HepG2 (cell line): ENCODE results near the gene PAMR1. TPM values are rescaled to one million over a fixed set of nuclear protein-coding genes. Genes with fewer than 3 reads are reported as not detected.

ENCODE experiments used
- ATAC-seq: fragments of 200-7000 bp; cut with Tn5 transposase; 3 replicates; pipeline ENCODE4 v1.9.1; 2020; ENCODE audit warnings: mild to moderate bottlenecking, moderate library complexity
- BruUV-seq: library from RNA; stranded (reverse); fragments of 400-500 nt; replicated peaks from 2 replicates; lab custom pipeline; 2021; lab: Mats Ljungman, UMichigan
- CTCF ChIA-PET: fragments of 300-600 bp; formaldehyde crosslinking; extraction: SDS; loops from one replicate; lab custom pipeline; 2021; ENCODE audit warnings: low total read pairs, inconsistent platforms, low intra/inter-chr PET ratio; lab: Yijun Ruan, JAX
- POLR2A ChIA-PET: fragments of 350-600 bp; sonication (Branson Sonifier 250); formaldehyde crosslinking; loops from one replicate; lab custom pipeline; 2020; ENCODE audit warnings: antibody characterized with exemption, inconsistent platforms; lab: Yijun Ruan, JAX
- DNase-seq: peaks from one replicate; pipeline ENCODE4 v3.0.0-alpha.2; 2015; ENCODE audit warnings: low spot score
- FAIRE-seq: peaks from 3 replicates; lab custom pipeline; 2011; peaks lifted over from hg19 to GRCh38; lab: Jason Lieb, UNC
- H2AFZ ChIP-seq: one replicate; pipeline ENCODE4 v1.6.1; 2011; ENCODE audit warnings: low read length, inconsistent platforms
- H3K27ac ChIP-seq: fragments of 300-600 bp; 3 replicates; pipeline ENCODE4 v1.8.0; 2011; ENCODE audit warnings: mixed run types, mild to moderate bottlenecking, mixed read lengths, low read length, inconsistent platforms; ENCODE audit not compliant: insufficient read depth; ENCODE audit errors: extremely low read length
- H3K27me3 ChIP-seq, 2 experiments: fragments of 200-600 bp in 1 of 2; 2 replicates in 1 of 2; 3 replicates in 1 of 2; pipeline versions ENCODE4 v1.6.0 to v1.8.0; 2011; ENCODE audit warnings: low read length in 2 of 2, mild to moderate bottlenecking in 2 of 2, moderate library complexity in 2 of 2, inconsistent platforms in 1 of 2; ENCODE audit not compliant: insufficient read depth in 2 of 2, control insufficient read depth in 1 of 2
- H3K36me3 ChIP-seq, 2 experiments: fragments of 200-600 bp in 1 of 2; replicated peaks in 1 of 2; 2 replicates in 1 of 2; 3 replicates in 1 of 2; pipeline versions ENCODE4 v1.5.1 to v1.8.0; 2011; ENCODE audit warnings: low read length in 2 of 2, inconsistent platforms in 1 of 2; ENCODE audit not compliant: insufficient read depth in 2 of 2, control insufficient read depth in 1 of 2
- H3K4me1 ChIP-seq: 2 replicates; pipeline ENCODE4 v1.5.1; 2012; ENCODE audit warnings: low read length, inconsistent platforms; ENCODE audit not compliant: insufficient read depth
- H3K4me2 ChIP-seq: 2 replicates; pipeline ENCODE4 v1.6.0; 2011; ENCODE audit warnings: low read depth, low read length, inconsistent platforms
- H3K4me3 ChIP-seq, 3 experiments: fragments of 200-600 bp in 1 of 3; sonication (generic), shearing (Covaris generic) in 1 of 3; replicated peaks in 1 of 3; 2 replicates each; pipeline ENCODE4 v1.5.1; 2011 to 2016; ENCODE audit warnings: low read length in 3 of 3, inconsistent platforms in 2 of 3, low read depth in 2 of 3, mild to moderate bottlenecking in 2 of 3, control low read depth in 1 of 3, mixed read lengths in 1 of 3; ENCODE audit not compliant: insufficient read depth in 1 of 3
- H3K79me2 ChIP-seq: one replicate; pipeline ENCODE4 v1.6.1; 2011; ENCODE audit warnings: low read length, inconsistent platforms; ENCODE audit not compliant: insufficient read depth
- H3K9ac ChIP-seq: 2 replicates; pipeline ENCODE4 v1.6.0; 2011; ENCODE audit warnings: mild to moderate bottlenecking, low read depth, low read length, inconsistent platforms; ENCODE audit not compliant: insufficient read depth
- H3K9me3 ChIP-seq: 2 replicates; pipeline ENCODE4 v1.5.1; 2012; ENCODE audit warnings: mild to moderate bottlenecking, low read length
- H4K20me1 ChIP-seq: 2 replicates; pipeline ENCODE4 v1.6.0; 2011; ENCODE audit warnings: inconsistent platforms, mild to moderate bottlenecking, low read length, moderate library complexity; ENCODE audit not compliant: insufficient read depth
- ARID2 ChIP-seq: sonication (generic); formaldehyde crosslinking; IDR thresholded peaks from 2 replicates; pipeline ENCODE4 v1.8.1; 2022; ENCODE audit warnings: mild to moderate bottlenecking, missing genetic modification reagents, borderline replicate concordance
- CENPBD1 ChIP-seq: sonication (generic); formaldehyde crosslinking; IDR thresholded peaks from 2 replicates; pipeline ENCODE4 v1.8.0; 2022; ENCODE audit warnings: missing genetic modification reagents, low read depth, mild to moderate bottlenecking, borderline replicate concordance
- EEA1 ChIP-seq: sonication (generic); formaldehyde crosslinking; IDR thresholded peaks from 2 replicates; pipeline ENCODE4 v1.5.1; 2020; ENCODE audit warnings: mild to moderate bottlenecking, missing genetic modification reagents, borderline replicate concordance
- NCOA1 ChIP-seq: sonication (generic); formaldehyde crosslinking; IDR thresholded peaks from 2 replicates; pipeline ENCODE4 v1.9.0; 2021; ENCODE audit warnings: missing genetic modification reagents
- NR2C2 ChIP-seq: sonication (generic); formaldehyde crosslinking; IDR thresholded peaks from 2 replicates; pipeline ENCODE4 v1.4.0; 2020; ENCODE audit warnings: missing genetic modification reagents, mild to moderate bottlenecking, moderate library complexity, borderline replicate concordance
- NRL ChIP-seq: sonication (generic); formaldehyde crosslinking; IDR thresholded peaks from 2 replicates; pipeline ENCODE4 v1.5.0; 2020; ENCODE audit warnings: missing genetic modification reagents, mild to moderate bottlenecking, moderate library complexity, borderline replicate concordance
- SMAD3 ChIP-seq: sonication (generic); formaldehyde crosslinking; IDR thresholded peaks from 2 replicates; pipeline ENCODE4 v1.4.0; 2020; ENCODE audit warnings: missing genetic modification reagents
- ZFP36L1 ChIP-seq: sonication (generic); formaldehyde crosslinking; IDR thresholded peaks from 2 replicates; pipeline ENCODE4 v1.8.0; 2022; ENCODE audit warnings: mild to moderate bottlenecking, missing genetic modification reagents, moderate library complexity
- ZFP41 ChIP-seq: sonication (generic); formaldehyde crosslinking; IDR thresholded peaks from 2 replicates; pipeline ENCODE4 v1.4.0; 2020; ENCODE audit warnings: mild to moderate bottlenecking, missing genetic modification reagents, borderline replicate concordance
- ZNF138 ChIP-seq: sonication (generic); formaldehyde crosslinking; IDR thresholded peaks from 2 replicates; pipeline ENCODE4 v1.5.0; 2020; ENCODE audit warnings: mild to moderate bottlenecking, low read depth, missing genetic modification reagents
- ZNF282 ChIP-seq: fragments of 450-650 bp; IDR thresholded peaks from 2 replicates; pipeline ENCODE4 v1.6.1; 2018; ENCODE audit not compliant: partially characterized antibody
- ZNF468 ChIP-seq: sonication (generic); formaldehyde crosslinking; IDR thresholded peaks from 2 replicates; pipeline ENCODE4 v1.8.0; 2022; ENCODE audit warnings: mild to moderate bottlenecking, moderate library complexity, missing genetic modification reagents
- ZNF530 ChIP-seq: sonication (generic); formaldehyde crosslinking; IDR thresholded peaks from 2 replicates; pipeline ENCODE4 v1.5.0; 2020; ENCODE audit warnings: low read depth, mild to moderate bottlenecking, missing genetic modification reagents
- ZNF709 ChIP-seq: sonication (generic); formaldehyde crosslinking; IDR thresholded peaks from 2 replicates; pipeline ENCODE4 v1.5.0; 2020; ENCODE audit warnings: mild to moderate bottlenecking, missing genetic modification reagents
- WGBS: methylation state at CpG from one replicate; pipeline ENCODE4 v1.1.6; 2017; ENCODE audit warnings: low lambda C conversion rate; 5-methylcytosine and 5-hydroxymethylcytosine counted together
- in situ Hi-C: cut with HindIII; loops from 2 replicates; pipeline ENCODE4 v1.10.0; 2017; ENCODE audit warnings: low pct_unique_long_range_greater_than_20kb; ENCODE audit not compliant: extremely low pct_ligation_motif_present
- intact Hi-C: fragments of 100-400 bp; cut with micrococcal nuclease; formaldehyde crosslinking; loops from one replicate; pipeline ENCODE4 v1.10.0; 2022; ENCODE audit not compliant: unreplicated experiment
- polyA plus RNA-seq, 8 experiments: library from polyadenylated mRNA; depleted of rRNA in 3 of 8; stranded (reverse) in 7 of 8; unstranded in 1 of 8; fragments of >200 nt; fragmentation: Illumina TruSeq in 4 of 8; extraction: Trizol in 4 of 8; gene quantifications; 2 replicates each; pipeline versions ENCODE4 v1.2.1 to v1.2.3, GENCODE V29; 2011 to 2016; ENCODE audit warnings: low read depth in 4 of 8, missing spikeins in 1 of 8, mixed read lengths in 1 of 8; ENCODE audit not compliant: insufficient read depth in 1 of 8
- total RNA-seq, 5 experiments: library from RNA; depleted of rRNA; stranded (reverse); fragments of >200 nt; fragmentation: Illumina TruSeq; extraction: Trizol; gene quantifications; 2 replicates each; pipeline ENCODE4 v1.2.3, GENCODE V29; 2016; ENCODE audit warnings: low read depth in 1 of 5

PAMR1 gene
- total and polyA plus RNA-seq, 2 of the 13 experiments (the other 11 are each of a cell fraction or from before 2014, with no cell fraction given), result not detected

- no peak for TF ChIP-seq EEA1
Observed at GRCh38 chr11:35541621-35542375, 16.4 kb upstream of the PAMR1 start (continued).

- no peak overlapping the region for H3K27ac ChIP-seq
- no peak for DNase-seq
- H4K20me1 ChIP-seq, result no peaks in the 10 kb centered on the region
- intact Hi-C loops (no loop called here), in situ Hi-C loops (no loop called here)
- no peaks in the 10 kb centered on the region for H3K4me1 ChIP-seq
- ChIA-PET POLR2A (no interaction called here), CTCF (no interaction called here)
- TF ChIP-seq NR2C2 (no peak), EEA1 (no peak), ZNF282 (no peak), ZNF468 (CRISPR knock-in tag) (no peak), ZNF530 (CRISPR knock-in tag) (no peak), CENPBD1 (CRISPR knock-in tag) (no peak), ARID2 (no peak), SMAD3 (CRISPR knock-in tag) (no peak), ZNF138 (CRISPR knock-in tag) (no peak), NRL (CRISPR knock-in tag) (no peak), NCOA1 (CRISPR knock-in tag) (no peak), ZFP41 (CRISPR knock-in tag) (no peak), ZFP36L1 (no peak), ZNF709 (no peak)
- no peaks in the 10 kb centered on the region for H3K36me3 ChIP-seq
- no peak overlapping the region for H3K9ac ChIP-seq
- H3K4me2 ChIP-seq, result no peak overlapping the region
- FAIRE-seq, result no peak
- H3K4me3 ChIP-seq, result no peak overlapping the region
- no peak overlapping the region for H2AFZ ChIP-seq
- no TSS peak for BruUV-seq
- no peaks in the 10 kb centered on the region for H3K9me3 ChIP-seq
- no peak for ATAC-seq
- H3K79me2 ChIP-seq, result no peaks in the 10 kb centered on the region
- H3K27me3 ChIP-seq, result peaks cover 0 to 6% of the 10 kb centered on the region in 2 experiments; a peak in 1 of 5 replicates
- 55% methylated on average over 3 of the region's 3 CpGs for WGBS
Observed at GRCh38 chr11:35540526-35540925, 15.1 kb upstream of the PAMR1 start.
